Tongue (tissue), 2 donors: ENCODE results near the gene CAT. TPM values are rescaled to one million over a fixed set of nuclear protein-coding genes. Genes with fewer than 3 reads are reported as not detected.

Experiments used
- small RNA-seq: library from RNA; depleted of rRNA; stranded (forward); fragments of <200 nt; gene quantifications from one replicate; pipeline ENCODE3, GENCODE V24; 2014; ENCODE audit warnings: low replicate concordance
- total RNA-seq: library from RNA; depleted of rRNA; stranded (reverse); fragments of >200 nt; gene quantifications from one replicate; pipeline ENCODE4 v1.2.3, GENCODE V29; 2014

Gene CAT
- total RNA-seq, 1 donor from 2014 or later = 118 TPM

Small RNA genes within 50 kb of the gene (small RNA-seq; reads per million reads assigned to genes)
- gene AL035079.1 = not detected

Other genes starting within 250 kb of the CAT start
- 19.9 TPM for gene ABTB2, start 80.9 kb upstream of the CAT start, total RNA-seq
- 7.3 TPM for gene ELF5, start 74.9 kb downstream of the CAT start, total RNA-seq
- gene EHF, start 182.2 kb downstream of the CAT start, total RNA-seq = 105 TPM